Measurements from ENCODE around the gene MYO9A. TPM values are rescaled to one million over a fixed set of nuclear protein-coding genes. Genes with fewer than 3 reads are reported as not detected.
"Not testable (repeated sequence)": the region's sequence is repeated elsewhere in the genome, so short reads cannot be mapped to it uniquely, and the experiment has no call there.

MYO9A gene
- total RNA-seq, 6 experiments from 2014 or later: 25.3 to 29.1 (median 27.3) TPM

GRCh38 chr15:72086010-72086697 lies 31.8 kb downstream of the MYO9A start:
- DNase-seq: no peak
- H3K36me3 Mint-ChIP-seq (ENCODE audit: low read depth): peaks cover 28% of the 10 kb centered on the region
- H3K27ac Mint-ChIP-seq: no peak overlapping the region
- no peak overlapping the region for H3K4me3 Mint-ChIP-seq
- no peak for TF ChIP-seq CTCF (IDR thresholded peaks at IDR 0.05)
- H3K4me1 Mint-ChIP-seq (ENCODE audit: low read depth): peaks cover 8% of the 10 kb centered on the region
- no peaks in the 10 kb centered on the region; the same call in 1 of the 2 replicates for H3K27me3 Mint-ChIP-seq (ENCODE audit: insufficient read depth)
- H3K9me3 Mint-ChIP-seq: no peaks in the 10 kb centered on the region

GRCh38 chr15:72082176-72082575 lies 35.8 kb downstream of the MYO9A start:
- no peak for DNase-seq
- Mint-ChIP-seq H3K27ac (no peak overlapping the region), H3K4me3 (no peak overlapping the region), H3K9me3 (no peaks in the 10 kb centered on the region), H3K4me1 (ENCODE audit: low read depth) (peaks cover 12% of the 10 kb centered on the region), H3K36me3 (ENCODE audit: low read depth) (peaks cover 21% of the 10 kb centered on the region), H3K27me3 (ENCODE audit: insufficient read depth) (no peaks in the 10 kb centered on the region)
- TF ChIP-seq CTCF (IDR thresholded peaks at IDR 0.05): no peak

- DNase-seq: no peak
- H3K4me1 Mint-ChIP-seq (ENCODE audit: low read depth): peaks cover 18% of the 10 kb centered on the region
- H3K4me3 Mint-ChIP-seq: no peak overlapping the region
- H3K36me3 Mint-ChIP-seq (ENCODE audit: low read depth): peaks cover 8% of the 10 kb centered on the region
- H3K9me3 Mint-ChIP-seq: no peaks in the 10 kb centered on the region
- H3K27me3 Mint-ChIP-seq (ENCODE audit: insufficient read depth): no peaks in the 10 kb centered on the region
- H3K27ac Mint-ChIP-seq: no peak overlapping the region
- TF ChIP-seq CTCF (IDR thresholded peaks at IDR 0.05): no peak
Observed at GRCh38 chr15:72078887-72079286, 39.1 kb downstream of the MYO9A start.

- H3K27me3 Mint-ChIP-seq (ENCODE audit: insufficient read depth): no peaks in the 10 kb centered on the region
- no peak for TF ChIP-seq CTCF (IDR thresholded peaks at IDR 0.05)
- H3K9me3 Mint-ChIP-seq: no peaks in the 10 kb centered on the region
- H3K4me1 Mint-ChIP-seq (ENCODE audit: low read depth): peaks cover 18% of the 10 kb centered on the region
- H3K27ac Mint-ChIP-seq: no peak overlapping the region
- H3K36me3 Mint-ChIP-seq (ENCODE audit: low read depth): no peaks in the 10 kb centered on the region; the same call in 1 of the 2 replicates
- no peak overlapping the region for H3K4me3 Mint-ChIP-seq
- DNase-seq: no peak
Observed at GRCh38 chr15:72077950-72078349, 40.0 kb downstream of the MYO9A start.

DNA sequence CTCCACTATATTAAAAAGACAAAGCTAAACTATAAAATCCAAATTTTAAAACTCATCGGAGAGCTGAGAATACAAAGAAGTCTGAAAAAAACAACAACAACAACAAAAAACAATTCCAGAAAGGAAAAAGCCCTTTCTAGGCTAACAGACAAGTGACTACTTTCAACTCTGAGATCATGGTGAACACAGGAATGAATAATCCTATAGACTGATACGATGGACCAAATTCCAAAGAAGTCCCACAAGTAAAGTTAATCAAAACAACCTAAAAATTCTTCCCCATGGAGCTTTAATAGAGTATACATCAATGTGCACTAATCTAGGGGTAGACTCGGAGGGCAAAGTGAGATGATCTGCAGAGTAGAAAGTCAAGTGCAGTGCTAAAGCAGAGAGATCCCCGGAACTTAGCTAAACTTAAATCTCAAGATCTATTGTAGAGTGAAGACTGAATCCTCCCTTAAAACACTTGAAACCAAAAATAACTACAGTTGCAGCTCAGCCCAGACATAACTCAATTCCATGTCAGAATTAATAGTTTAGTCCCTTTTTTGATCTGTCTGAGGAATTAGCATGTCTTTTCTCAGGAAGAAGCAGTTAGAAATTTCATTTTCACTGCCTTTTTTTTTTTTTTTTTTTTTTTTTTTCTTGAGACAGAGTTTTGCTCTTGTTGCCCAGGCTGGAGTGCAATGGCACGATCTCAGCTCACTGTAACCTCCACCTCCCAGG lies 43.5 kb downstream of the MYO9A start:
- Mint-ChIP-seq H3K4me3 (no peak overlapping the region), H3K27ac (no peak overlapping the region), H3K36me3 (ENCODE audit: low read depth) (no peaks in the 10 kb centered on the region), H3K9me3 (no peaks in the 10 kb centered on the region), H3K4me1 (ENCODE audit: low read depth) (peaks cover 23% of the 10 kb centered on the region), H3K27me3 (ENCODE audit: insufficient read depth) (no peaks in the 10 kb centered on the region)
- no peak for TF ChIP-seq CTCF (IDR thresholded peaks at IDR 0.05)
- DNase-seq: no peak

DNA sequence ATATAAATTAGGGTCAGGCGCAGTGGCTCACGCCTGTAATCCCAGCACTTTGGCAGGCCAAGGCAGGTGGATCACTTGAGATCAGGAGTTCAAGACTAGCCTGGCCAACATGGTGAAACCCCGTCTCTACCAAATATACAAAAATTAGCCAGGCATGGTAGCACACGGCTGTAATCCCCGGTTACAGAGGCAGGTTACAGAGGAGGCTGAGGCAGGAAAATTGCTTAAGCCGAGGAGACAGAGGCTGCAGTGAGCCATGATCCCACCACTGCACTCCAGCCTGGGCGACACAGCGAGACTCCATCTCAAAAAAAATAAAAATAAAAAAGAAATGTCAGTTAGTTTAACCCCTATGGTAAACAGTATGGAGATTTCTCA lies 46.5 kb downstream of the MYO9A start:
- H3K4me1 Mint-ChIP-seq (ENCODE audit: low read depth): peaks cover 19% of the 10 kb centered on the region
- not testable (repeated sequence) for H3K9me3 Mint-ChIP-seq; H3K36me3 Mint-ChIP-seq (ENCODE audit: low read depth); H3K27ac Mint-ChIP-seq; H3K4me3 Mint-ChIP-seq; DNase-seq; H3K27me3 Mint-ChIP-seq (ENCODE audit: insufficient read depth)

All from HFFc6 (cell line).